Caco-2 (cell line): Measurements from ENCODE around the gene IL1RAPL2. TPM values are rescaled to one million over a fixed set of nuclear protein-coding genes. Genes with fewer than 3 reads are reported as not detected.

Source experiments
- BruUV-seq: library from RNA; stranded (reverse); fragments of 400-500 nt; replicated peaks from 2 replicates; lab custom pipeline; 2021; lab: Mats Ljungman, UMichigan
- CTCF ChIA-PET: fragments of 300-600 bp; sonication (Branson Sonifier 250); formaldehyde crosslinking; loops from one replicate; lab custom pipeline; 2022; ENCODE audit warnings: antibody characterized with exemption; lab: Charles Lee
- POLR2A ChIA-PET: fragments of 300-600 bp; sonication (Branson Sonifier 250); formaldehyde crosslinking; loops from one replicate; lab custom pipeline; 2022; ENCODE audit warnings: antibody characterized with exemption; lab: Charles Lee
- DNase-seq, 2 experiments: peaks; one replicate each; pipeline versions ENCODE4 v3.0.0 to v3.0.0-alpha.2; 2020 to 2022
- H3K27me3 ChIP-seq: replicated peaks from 2 replicates; pipeline ENCODE4 v1.6.0; 2011; ENCODE audit warnings: low read length; ENCODE audit not compliant: control insufficient read depth, insufficient read depth
- H3K36me3 ChIP-seq: 2 replicates; pipeline ENCODE4 v1.5.1; 2011; ENCODE audit warnings: low read length; ENCODE audit not compliant: control insufficient read depth, insufficient read depth
- H3K4me1 ChIP-seq: fragments of 250-450 bp; sonication (Bioruptor Pico); 2 replicates; pipeline ENCODE4 v1.5.1; 2020; ENCODE audit warnings: mild to moderate bottlenecking
- H3K4me3 ChIP-seq: 2 replicates; pipeline ENCODE4 v1.5.1; 2011; ENCODE audit warnings: low read depth, mild to moderate bottlenecking, control low read depth, low read length
- H3K9me3 ChIP-seq: fragments of 250-450 bp; sonication (Bioruptor Pico); 2 replicates; pipeline ENCODE4 v1.5.1; 2020; ENCODE audit warnings: mild to moderate bottlenecking, moderate library complexity
- H3K27ac Mint-ChIP-seq: one replicate; pipeline ENCODE4 v1.8.0; 2022; ENCODE audit warnings: mixed read lengths; ENCODE audit not compliant: unreplicated experiment
- H3K27me3 Mint-ChIP-seq: one replicate; pipeline ENCODE4 v1.8.0; 2022; ENCODE audit warnings: mixed read lengths; ENCODE audit not compliant: insufficient read depth, unreplicated experiment
- H3K36me3 Mint-ChIP-seq: one replicate; pipeline ENCODE4 v1.8.0; 2022; ENCODE audit warnings: mild to moderate bottlenecking, mixed read lengths; ENCODE audit not compliant: insufficient read depth, unreplicated experiment
- H3K4me1 Mint-ChIP-seq: one replicate; pipeline ENCODE4 v1.8.0; 2022; ENCODE audit warnings: low read depth, mixed read lengths; ENCODE audit not compliant: unreplicated experiment
- H3K4me3 Mint-ChIP-seq: one replicate; pipeline ENCODE4 v1.8.0; 2022; ENCODE audit warnings: mild to moderate bottlenecking, moderate library complexity, mixed read lengths; ENCODE audit not compliant: unreplicated experiment
- H3K9me3 Mint-ChIP-seq: one replicate; pipeline ENCODE4 v1.8.0; 2022; ENCODE audit warnings: mixed read lengths; ENCODE audit not compliant: unreplicated experiment
- CTCF ChIP-seq, 2 experiments: fragments of 200-600 bp in 1 of 2; IDR thresholded peaks; 1 replicate in 1 of 2; 2 replicates in 1 of 2; pipeline versions ENCODE4 v1.5.1 to v1.8.0; 2011 to 2022; ENCODE audit warnings: antibody characterized with exemption in 1 of 2, control low read depth in 1 of 2, inconsistent platforms in 1 of 2, low read depth in 1 of 2, low read length in 1 of 2, mild to moderate bottlenecking in 1 of 2, moderate library complexity in 1 of 2; ENCODE audit not compliant: insufficient read depth in 1 of 2, severe bottlenecking in 1 of 2, unreplicated experiment in 1 of 2
- intact Hi-C: fragments of 100-400 bp; cut with micrococcal nuclease; formaldehyde crosslinking; loops from one replicate; pipeline ENCODE4 v1.10.0; 2022; ENCODE audit not compliant: unreplicated experiment
- total RNA-seq: library from RNA; stranded (reverse); gene quantifications from 2 replicates; pipeline ENCODE4 v1.2.3, GENCODE V29; 2022

Gene IL1RAPL2
- total RNA-seq, 1 experiment from 2014 or later = not detected

GRCh38 chrX:104564921-104565703 lies 887 bp upstream of the IL1RAPL2 start:
- no TSS peak for BruUV-seq
- Histone ChIP-seq H3K27me3 (no peaks in the 10 kb centered on the region), H3K36me3 (no peaks in the 10 kb centered on the region), H3K9me3 (no peaks in the 10 kb centered on the region), H3K4me1 (no peaks in the 10 kb centered on the region), H3K4me3 (no peak overlapping the region)
- H3K27ac Mint-ChIP-seq = no peak overlapping the region
- ChIA-PET CTCF (no interaction called here), POLR2A (no interaction called here)
- H3K36me3 Mint-ChIP-seq = no peaks in the 10 kb centered on the region
- no peak overlapping the region for H3K4me3 Mint-ChIP-seq
- intact Hi-C loops = no loop called here
- no peaks in the 10 kb centered on the region for H3K9me3 Mint-ChIP-seq
- no peak for DNase-seq
- no peaks in the 10 kb centered on the region for H3K4me1 Mint-ChIP-seq
- no peak for TF ChIP-seq CTCF (IDR thresholded peaks at IDR 0.05; ENCODE audit: insufficient read depth in 1 of 2, low read depth in 1 of 2, low read length in 1 of 2, severe bottlenecking in 1 of 2, unreplicated experiment in 1 of 2)
- peaks cover 3% of the 10 kb centered on the region for H3K27me3 Mint-ChIP-seq

- H3K4me1 Mint-ChIP-seq = no peaks in the 10 kb centered on the region
- H3K36me3 Mint-ChIP-seq = no peaks in the 10 kb centered on the region
- TF ChIP-seq CTCF (IDR thresholded peaks at IDR 0.05; ENCODE audit: insufficient read depth in 1 of 2, low read depth in 1 of 2, low read length in 1 of 2, severe bottlenecking in 1 of 2, unreplicated experiment in 1 of 2) = no peak
- ChIA-PET POLR2A (no interaction called here), CTCF (no interaction called here)
- no peaks in the 10 kb centered on the region for H3K9me3 Mint-ChIP-seq
- H3K4me3 Mint-ChIP-seq = no peak overlapping the region
- intact Hi-C loops = no loop called here
- no peaks in the 10 kb centered on the region for H3K36me3 ChIP-seq
- H3K27me3 ChIP-seq = no peaks in the 10 kb centered on the region
- BruUV-seq = no TSS peak
- no peaks in the 10 kb centered on the region for H3K9me3 ChIP-seq
- H3K4me1 ChIP-seq = no peaks in the 10 kb centered on the region
- H3K27me3 Mint-ChIP-seq = peaks cover 6% of the 10 kb centered on the region
- no peak for DNase-seq
- no peak overlapping the region for H3K27ac Mint-ChIP-seq
- H3K4me3 ChIP-seq = no peak overlapping the region
These were observed 892 bp downstream of the IL1RAPL2 start for GRCh38 chrX:104566681-104567501.

- Histone ChIP-seq H3K4me3 (no peak overlapping the region), H3K27me3 (no peaks in the 10 kb centered on the region), H3K36me3 (no peaks in the 10 kb centered on the region), H3K9me3 (no peaks in the 10 kb centered on the region), H3K4me1 (no peaks in the 10 kb centered on the region)
- Mint-ChIP-seq H3K27ac (no peak overlapping the region), H3K36me3 (no peaks in the 10 kb centered on the region), H3K4me3 (no peak overlapping the region), H3K27me3 (peaks cover 6% of the 10 kb centered on the region), H3K9me3 (no peaks in the 10 kb centered on the region), H3K4me1 (no peaks in the 10 kb centered on the region)
- DNase-seq = no peak
- intact Hi-C loops = no loop called here
- CTCF ChIA-PET = no interaction called here
- POLR2A ChIA-PET = no interaction called here
- BruUV-seq = no TSS peak
- no peak for TF ChIP-seq CTCF (IDR thresholded peaks at IDR 0.05; ENCODE audit: insufficient read depth in 1 of 2, low read depth in 1 of 2, low read length in 1 of 2, severe bottlenecking in 1 of 2, unreplicated experiment in 1 of 2)
These were observed 1.5 kb downstream of the IL1RAPL2 start for GRCh38 chrX:104567506-104567905.
